KOPT-K1 (cell line): ENCODE measurements around the gene PASD1.
"Not testable (repeated sequence)": the region's sequence is repeated elsewhere in the genome, so short reads cannot be mapped to it uniquely, and the experiment has no call there.

Experiments
- H3K27ac ChIP-seq: fragments of 200-600 bp; sonication (generic); 2 replicates; pipeline ENCODE4 v1.5.1; 2016; ENCODE audit warnings: antibody characterized with exemption, mild to moderate bottlenecking, low read depth, low read length; ENCODE audit not compliant: poor library complexity, severe bottlenecking
- H3K36me3 ChIP-seq: fragments of 200-600 bp; sonication (generic); 2 replicates; pipeline ENCODE4 v1.5.1; 2017; ENCODE audit warnings: antibody characterized with exemption, mild to moderate bottlenecking, low read length, moderate library complexity; ENCODE audit not compliant: insufficient read depth
- H3K9me3 ChIP-seq: fragments of 200-600 bp; sonication (generic); 2 replicates; pipeline ENCODE4 v1.5.1; 2017; ENCODE audit warnings: antibody characterized with exemption, low read length, mild to moderate bottlenecking; ENCODE audit not compliant: insufficient read depth, poor library complexity, severe bottlenecking

The PASD1 gene

GRCh38 chrX:151563449-151563848, at the start of gene PASD1:
TSS of gene PASD1 (plus strand) at chrX:151563675. CDS start at chrX:151601554, 37,879 bp downstream.
- Histone ChIP-seq H3K27ac (no peak within 1 kb of the TSS), H3K9me3 (no peaks in the 10 kb centered on the region), H3K36me3 (no peaks in the 10 kb centered on the region)

- Histone ChIP-seq H3K9me3 (no peaks in the 10 kb centered on the region), H3K27ac (no peak overlapping the region), H3K36me3 (no peaks in the 10 kb centered on the region)
Measured at GRCh38 chrX:151515237-151515636, 48.2 kb upstream of the PASD1 start.

- no peak overlapping the region for H3K27ac ChIP-seq
- H3K9me3 ChIP-seq, result no peaks in the 10 kb centered on the region
- no peaks in the 10 kb centered on the region for H3K36me3 ChIP-seq
Measured at GRCh38 chrX:151516538-151517187, 46.8 kb upstream of the PASD1 start.

GRCh38 chrX:151517421-151517820, 46.1 kb upstream of the PASD1 start:
- Histone ChIP-seq H3K36me3 (no peaks in the 10 kb centered on the region), H3K27ac (no peak overlapping the region), H3K9me3 (no peaks in the 10 kb centered on the region)

GRCh38 chrX:151523351-151523750, 40.1 kb upstream of the PASD1 start:
- Histone ChIP-seq H3K9me3 (no peaks in the 10 kb centered on the region), H3K36me3 (no peaks in the 10 kb centered on the region), H3K27ac (no peak overlapping the region)

- H3K9me3 ChIP-seq, result no peaks in the 10 kb centered on the region
- H3K27ac ChIP-seq, result no peak overlapping the region
- H3K36me3 ChIP-seq, result no peaks in the 10 kb centered on the region
Measured at GRCh38 chrX:151536571-151536970, 26.9 kb upstream of the PASD1 start.

GRCh38 chrX:151537572-151537971, 25.9 kb upstream of the PASD1 start:
- no peak overlapping the region for H3K27ac ChIP-seq
- H3K9me3 ChIP-seq, result no peaks in the 10 kb centered on the region
- H3K36me3 ChIP-seq, result no peaks in the 10 kb centered on the region

GRCh38 chrX:151538190-151539122, 25.0 kb upstream of the PASD1 start:
- H3K36me3 ChIP-seq, result no peaks in the 10 kb centered on the region
- no peaks in the 10 kb centered on the region for H3K9me3 ChIP-seq
- no peak overlapping the region for H3K27ac ChIP-seq

- H3K27ac ChIP-seq, result no peak overlapping the region
- H3K9me3 ChIP-seq, result no peaks in the 10 kb centered on the region
- no peaks in the 10 kb centered on the region for H3K36me3 ChIP-seq
Measured at GRCh38 chrX:151543706-151544105, 19.8 kb upstream of the PASD1 start.

- not testable (repeated sequence) for H3K36me3 ChIP-seq, H3K27ac ChIP-seq, H3K9me3 ChIP-seq
Measured at GRCh38 chrX:151546226-151546625, 17.2 kb upstream of the PASD1 start.

- H3K27ac ChIP-seq, H3K36me3 ChIP-seq, H3K9me3 ChIP-seq: not testable (repeated sequence)
Measured at GRCh38 chrX:151551176-151551575, 12.3 kb upstream of the PASD1 start.

- no peak overlapping the region for H3K27ac ChIP-seq
- no peaks in the 10 kb centered on the region for H3K36me3 ChIP-seq
- H3K9me3 ChIP-seq, result no peaks in the 10 kb centered on the region
Measured at GRCh38 chrX:151552743-151553142, 10.7 kb upstream of the PASD1 start.

- H3K27ac ChIP-seq, H3K36me3 ChIP-seq, H3K9me3 ChIP-seq: not testable (repeated sequence)
Measured at GRCh38 chrX:151555301-151555700, 8.2 kb upstream of the PASD1 start.

- H3K9me3 ChIP-seq, H3K36me3 ChIP-seq, H3K27ac ChIP-seq: not testable (repeated sequence)
Measured at GRCh38 chrX:151562485-151562884, 990 bp upstream of the PASD1 start.

GRCh38 chrX:151563003-151563402, 472 bp upstream of the PASD1 start:
- not testable (repeated sequence) for H3K27ac ChIP-seq, H3K9me3 ChIP-seq, H3K36me3 ChIP-seq

- Histone ChIP-seq H3K9me3 (no peaks in the 10 kb centered on the region), H3K36me3 (no peaks in the 10 kb centered on the region), H3K27ac (no peak overlapping the region)
Measured at GRCh38 chrX:151564035-151564434, 560 bp downstream of the PASD1 start.
